ENCODE results near the gene LAMA4.
A peak's percentile ranks its signal among the peaks of the same experiment; 100 is the strongest.

The LAMA4 gene

GRCh38 chr6:112270756-112271155 lies 16.4 kb upstream of the LAMA4 start:
- FAIRE-seq = no peak

- FAIRE-seq = no peak
These were observed 15.7 kb upstream of the LAMA4 start for GRCh38 chr6:112269979-112270566.

- no peak for FAIRE-seq
These were observed 14.7 kb upstream of the LAMA4 start for GRCh38 chr6:112269114-112269513.

- no peak for FAIRE-seq
These were observed 14.3 kb upstream of the LAMA4 start for GRCh38 chr6:112268654-112269053.

GRCh38 chr6:112268019-112268418 lies 13.7 kb upstream of the LAMA4 start:
- no peak for FAIRE-seq

GRCh38 chr6:112266331-112266730 lies 12.0 kb upstream of the LAMA4 start:
- FAIRE-seq = no peak

GRCh38 chr6:112259337-112259675 lies 4.9 kb upstream of the LAMA4 start:
- no peak for FAIRE-seq

- no peak for FAIRE-seq
These were observed 4.4 kb upstream of the LAMA4 start for GRCh38 chr6:112258642-112259336.

GRCh38 chr6:112257178-112257855 lies 3.0 kb upstream of the LAMA4 start:
- FAIRE-seq = no peak

- no peak for FAIRE-seq
These were observed 554 bp upstream of the LAMA4 start for GRCh38 chr6:112254921-112255320.

- no peak for FAIRE-seq
These were observed 898 bp downstream of the LAMA4 start for GRCh38 chr6:112253498-112253840.

- FAIRE-seq = no peak
These were observed 1.5 kb downstream of the LAMA4 start for GRCh38 chr6:112252571-112253497.

- no peak for FAIRE-seq
These were observed 3.0 kb downstream of the LAMA4 start for GRCh38 chr6:112251171-112251875.

- FAIRE-seq = no peak
These were observed 4.9 kb downstream of the LAMA4 start for GRCh38 chr6:112249489-112249888.

- FAIRE-seq = no peak
These were observed 7.1 kb downstream of the LAMA4 start for GRCh38 chr6:112247275-112247674.

- FAIRE-seq = peak; percentile 99
These were observed 8.7 kb downstream of the LAMA4 start for GRCh38 chr6:112245511-112246203.

- peak; percentile 35 for FAIRE-seq
These were observed 10.2 kb downstream of the LAMA4 start for GRCh38 chr6:112243861-112244827.

GRCh38 chr6:112241820-112242429 lies 12.4 kb downstream of the LAMA4 start:
- FAIRE-seq = no peak

- FAIRE-seq = no peak
These were observed 16.8 kb downstream of the LAMA4 start for GRCh38 chr6:112237595-112237994.

GRCh38 chr6:112237066-112237465 lies 17.3 kb downstream of the LAMA4 start:
- FAIRE-seq = no peak
